T-helper 1 cell treated with Interleukin-12 subunit alpha and Interleukin-12 subunit beta and Interleukin-4 antibody, amounts not matched to agents 30 ng/mL and 1 ng/mL, for 36 hours (primary cell): ENCODE measurements around the gene HIGD1C. TPM values are rescaled to one million over a fixed set of nuclear protein-coding genes. Genes with fewer than 3 reads are reported as not detected.

Experiments
- intact Hi-C: fragments of 100-400 bp; cut with micrococcal nuclease; formaldehyde crosslinking; loops from one replicate; pipeline ENCODE4 v1.15.1; 2024
- total RNA-seq: library from RNA; stranded (reverse); gene quantifications from 2 replicates; pipeline ENCODE4 v1.2.3, GENCODE V29; 2022

The HIGD1C gene
- total RNA-seq, 1 donor from 2014 or later: not detected

DNA sequence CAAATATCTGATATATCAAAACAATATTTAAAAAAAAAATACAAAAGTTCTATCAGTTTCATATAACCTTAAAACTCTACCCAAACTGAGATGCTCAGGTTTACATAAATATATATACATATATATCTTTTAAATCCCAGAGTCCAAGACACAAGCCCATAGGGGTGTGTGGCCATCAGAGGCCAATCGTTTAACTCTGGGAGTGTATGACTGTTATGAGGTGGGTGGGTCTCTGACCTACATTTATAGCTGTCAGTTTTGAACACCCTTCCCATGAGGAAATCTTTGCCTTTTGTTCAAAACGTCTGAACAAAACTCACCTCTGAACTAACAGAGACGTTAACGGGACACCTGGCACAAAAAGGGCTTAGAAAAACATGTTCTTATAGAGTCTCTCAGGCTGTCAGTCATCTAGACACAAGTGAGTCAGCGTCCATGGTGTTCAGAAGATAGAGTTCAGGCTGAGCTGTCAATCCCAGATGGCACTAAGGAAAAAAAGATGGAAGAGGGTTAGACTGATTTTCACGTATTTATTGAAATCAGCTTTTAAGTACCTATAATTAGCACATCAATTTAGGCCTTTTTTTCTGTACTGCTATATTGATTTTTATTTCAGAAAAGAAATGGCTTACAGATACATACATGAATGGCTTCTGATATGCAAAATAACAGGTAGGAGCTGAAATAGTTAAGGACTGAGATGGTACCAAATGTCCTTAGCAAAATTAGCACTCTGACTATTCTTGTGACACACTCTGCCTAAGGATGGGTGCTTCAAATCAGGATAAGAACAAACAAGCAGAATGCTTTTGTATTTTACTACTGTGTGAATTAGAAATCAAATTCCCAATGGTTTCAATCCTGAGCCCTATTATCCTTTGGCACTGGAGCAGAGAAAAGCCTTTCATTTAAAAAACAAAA is 29.2 kb downstream of the HIGD1C start:
- intact Hi-C loops: no loop called here

DNA sequence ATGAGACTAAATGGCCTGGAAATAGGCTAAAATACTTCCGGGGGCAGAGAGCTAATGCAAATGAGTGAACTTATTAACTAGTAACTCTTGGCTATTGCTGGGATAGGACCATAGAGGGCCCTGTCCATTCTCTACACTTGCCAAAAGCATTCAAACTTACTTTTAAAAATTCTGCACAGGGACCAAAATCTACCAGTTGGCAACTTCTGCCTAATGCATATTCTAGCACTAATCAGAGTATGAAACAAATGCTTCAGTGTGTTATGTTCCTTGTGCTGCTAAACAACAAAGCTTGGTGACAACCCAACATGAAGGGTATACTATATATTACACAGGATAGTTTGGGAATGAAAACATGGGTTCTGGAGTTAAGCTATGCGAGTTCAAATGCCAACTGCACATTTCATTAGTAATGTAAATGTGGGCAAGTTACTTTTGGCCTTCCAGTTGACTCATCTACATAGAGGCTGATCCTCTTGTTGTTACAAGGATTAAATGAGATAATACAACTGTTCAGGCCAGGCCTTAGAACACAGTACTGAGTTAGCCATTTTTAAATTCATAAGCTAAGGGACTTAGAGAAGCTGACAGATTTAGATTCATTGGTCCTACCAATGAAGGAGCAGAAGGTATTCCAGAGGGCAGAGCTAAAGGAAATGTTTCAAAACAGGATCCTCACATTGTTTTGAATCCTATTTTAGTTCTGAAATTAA is 32.4 kb downstream of the HIGD1C start:
- intact Hi-C loops: no loop called here

DNA sequence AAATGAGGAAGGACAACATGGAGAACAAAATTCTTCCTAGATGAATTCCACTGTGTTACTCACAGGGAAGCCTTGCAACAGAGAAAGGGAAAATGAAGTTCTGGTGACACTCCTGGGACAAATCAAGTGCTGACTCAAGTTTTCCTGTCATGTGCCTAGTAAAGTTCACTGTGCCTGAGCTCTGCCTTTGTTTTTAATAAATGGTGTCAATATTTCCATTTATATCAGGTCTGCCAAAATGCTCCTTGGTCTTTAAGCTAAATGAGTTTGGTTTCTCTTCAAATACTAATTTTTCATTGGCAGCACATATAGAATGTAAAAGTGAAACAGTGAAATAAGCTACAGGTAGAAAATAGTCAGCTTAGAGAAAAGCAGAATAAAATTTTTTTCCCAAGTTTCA is 33.0 kb downstream of the HIGD1C start:
- intact Hi-C loops: no loop called here

DNA sequence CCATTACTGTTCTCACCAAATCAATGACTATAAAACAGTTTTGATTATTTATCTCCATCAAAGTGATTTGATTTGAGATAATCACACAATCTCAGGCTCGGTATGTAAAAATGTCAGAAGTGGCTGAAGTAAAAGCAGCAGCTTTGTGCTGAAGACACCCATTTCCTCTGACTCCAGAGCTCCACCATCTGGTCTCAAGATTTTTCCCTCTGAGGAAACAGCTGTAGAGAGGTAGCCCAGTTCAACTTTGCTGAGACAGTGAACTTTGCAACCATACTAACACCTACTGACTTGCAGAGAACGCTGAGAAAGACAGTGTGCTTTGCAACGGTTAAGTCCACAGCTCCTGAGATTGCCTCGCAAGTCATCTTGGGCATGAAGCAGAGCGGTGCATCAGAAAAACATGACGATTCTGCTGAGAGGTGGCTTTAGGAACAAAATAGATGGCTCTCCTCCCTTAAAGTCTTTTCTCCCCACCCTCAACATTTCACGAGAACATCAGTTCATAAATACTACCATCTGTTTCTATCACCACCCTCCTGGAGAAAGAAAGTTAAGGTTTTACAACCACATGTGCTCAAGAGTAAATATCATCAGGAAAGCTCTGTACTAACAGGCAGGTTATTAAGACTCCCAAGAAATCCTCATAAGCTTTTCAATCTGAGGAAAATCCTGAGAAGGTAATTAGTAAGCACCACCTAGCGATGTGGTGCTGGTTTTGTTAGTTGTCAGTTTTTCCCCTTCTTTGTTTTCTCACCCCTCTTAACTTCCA is 34.8 kb downstream of the HIGD1C start:
- intact Hi-C loops: loop anchor here (1.0 to 2.0 kb wide), 5 partner anchors 8 to 222 kb away; partner anchors contain the start of gene HIGD1C

DNA sequence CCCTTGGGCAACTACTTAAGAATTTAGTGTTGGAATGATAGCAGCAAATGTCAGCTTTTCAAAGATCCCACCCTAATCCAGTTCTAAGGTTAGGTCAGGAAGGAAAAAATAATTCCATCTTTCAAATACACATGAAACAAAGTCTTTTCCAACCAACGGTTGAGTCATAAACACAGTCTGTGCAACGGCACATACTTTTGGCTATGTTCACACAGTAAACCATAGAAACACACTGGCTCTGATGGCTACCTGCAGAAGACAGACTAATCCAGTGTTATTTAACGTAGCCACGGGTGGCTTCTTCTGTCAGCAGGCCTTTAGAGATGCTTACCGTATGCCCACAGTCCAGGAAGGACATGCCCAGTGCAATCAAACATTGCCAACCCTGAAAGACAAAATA is 35.7 kb downstream of the HIGD1C start:
- intact Hi-C loops: no loop called here

DNA sequence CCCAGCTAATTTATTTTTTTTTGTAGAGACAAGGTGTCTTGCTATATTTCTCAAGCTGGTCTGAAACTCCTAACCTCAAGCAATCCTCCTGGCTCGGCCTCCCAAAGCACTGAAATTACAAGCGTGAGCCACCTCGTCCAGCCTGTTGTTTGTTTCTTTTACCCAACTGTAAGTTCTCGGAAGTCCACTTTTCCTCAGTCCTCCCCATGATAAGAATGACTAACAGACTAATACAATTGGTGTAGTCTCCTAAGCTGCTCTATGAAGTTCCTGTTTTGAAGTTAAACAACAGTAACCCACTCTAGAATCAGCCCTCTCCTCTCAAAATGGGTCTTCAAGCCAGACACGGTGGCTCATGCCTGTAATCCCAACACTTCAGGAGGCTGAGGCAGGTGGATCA is 36.5 kb downstream of the HIGD1C start:
- intact Hi-C loops: no loop called here

DNA sequence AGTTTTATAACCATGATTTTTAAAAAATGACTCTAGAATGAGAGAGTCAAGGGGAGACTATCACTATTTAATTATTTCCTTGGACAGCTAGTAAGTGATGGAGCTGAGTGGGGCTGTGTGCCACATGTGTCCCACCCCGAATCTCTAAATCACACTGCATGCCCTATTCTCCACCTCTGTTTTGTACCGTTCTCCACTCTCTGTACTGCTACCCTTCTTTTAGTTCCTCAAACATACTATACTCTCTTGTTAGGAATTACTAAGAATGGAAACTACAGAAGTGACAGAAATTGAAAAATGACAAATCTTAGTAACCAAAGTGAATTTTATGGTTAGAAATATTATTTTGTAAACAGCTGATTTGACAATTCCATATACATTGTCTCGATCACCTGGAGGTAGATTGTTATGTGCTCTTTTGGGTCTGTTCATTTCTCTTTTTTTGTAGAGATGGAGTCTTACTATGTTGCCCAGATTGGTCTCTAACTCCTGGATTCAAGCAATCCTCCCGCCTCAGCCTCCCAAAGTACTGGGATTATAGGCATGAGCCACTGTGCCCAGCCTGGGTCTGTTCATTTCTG is 37.9 kb downstream of the HIGD1C start:
- intact Hi-C loops: no loop called here

DNA sequence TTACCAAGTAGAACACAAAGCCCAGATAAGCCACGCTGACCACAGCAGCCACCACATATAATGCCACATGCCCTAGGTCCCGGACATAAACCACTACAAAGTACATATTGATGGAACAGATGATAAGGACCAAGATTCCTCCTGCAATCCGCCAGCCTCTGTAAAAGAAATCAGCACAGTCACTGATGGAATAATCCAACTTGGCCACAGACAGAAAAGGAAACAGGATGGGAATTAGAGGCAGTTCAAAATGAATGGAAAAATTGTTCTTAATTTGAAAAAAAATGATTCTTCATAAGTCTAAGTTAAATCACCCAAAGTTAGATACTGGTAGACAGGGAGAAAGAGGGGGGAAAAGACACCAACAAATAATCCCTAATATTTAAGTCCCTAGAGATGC is 38.4 kb downstream of the HIGD1C start:
- intact Hi-C loops: no loop called here

DNA sequence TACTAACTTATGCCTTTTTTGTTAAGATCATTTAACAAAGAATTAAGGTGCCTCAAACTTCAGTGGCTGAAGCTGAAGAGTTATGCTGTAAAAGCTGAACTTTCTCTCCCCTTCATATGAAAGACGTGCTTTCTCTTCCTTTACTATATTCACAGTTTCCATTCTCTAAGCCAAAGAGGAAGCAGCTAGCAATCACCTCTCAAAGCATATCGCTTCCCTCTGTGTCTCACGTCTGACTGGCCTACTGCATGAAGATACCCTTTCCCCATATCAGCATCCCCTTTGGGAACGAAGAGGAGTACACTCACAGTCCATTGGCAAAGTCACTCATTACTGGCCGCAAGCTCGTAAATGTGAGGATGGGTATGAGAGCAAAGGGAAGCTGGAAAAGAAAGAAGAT is 38.9 kb downstream of the HIGD1C start:
- intact Hi-C loops: no loop called here

DNA sequence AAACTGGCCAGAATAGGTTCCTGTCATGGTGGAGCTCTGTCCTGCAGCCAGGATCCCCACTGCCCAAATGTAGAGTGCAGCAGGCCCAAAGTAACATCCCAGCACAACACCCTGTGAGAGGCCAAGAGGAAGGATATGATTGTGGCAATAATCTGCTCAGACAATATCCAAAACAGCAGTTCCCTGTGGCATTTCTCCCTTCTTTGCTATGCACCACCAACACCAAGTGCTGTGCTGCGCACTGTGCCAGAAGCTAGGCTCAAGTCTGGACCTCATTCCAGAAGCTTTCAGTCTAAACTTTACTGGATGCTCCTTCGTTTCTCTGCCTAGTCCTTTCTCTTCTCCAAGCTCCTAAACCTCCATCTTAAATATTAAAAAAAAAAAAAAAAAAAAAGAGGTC is 40.5 kb downstream of the HIGD1C start:
- intact Hi-C loops: no loop called here

DNA sequence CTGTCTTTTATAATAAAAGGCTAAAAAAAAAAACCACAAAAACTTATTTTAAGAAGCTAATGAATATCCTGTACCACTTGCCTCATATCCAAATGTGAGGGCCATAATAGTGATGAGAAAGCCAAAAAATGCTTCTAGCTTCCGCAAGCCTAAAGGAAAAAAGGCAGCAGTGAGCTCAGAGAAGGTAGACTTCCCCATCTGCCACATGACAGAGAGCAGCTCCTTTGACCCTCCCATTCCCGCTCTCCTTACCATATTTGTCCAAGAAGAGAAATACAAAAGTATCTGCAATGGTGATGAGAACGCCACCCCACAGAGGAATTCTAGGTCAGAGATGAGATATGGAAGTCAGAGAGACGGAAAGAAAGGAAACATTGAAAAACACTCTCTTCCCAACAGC is 46.7 kb downstream of the HIGD1C start:
- intact Hi-C loops: no loop called here

DNA sequence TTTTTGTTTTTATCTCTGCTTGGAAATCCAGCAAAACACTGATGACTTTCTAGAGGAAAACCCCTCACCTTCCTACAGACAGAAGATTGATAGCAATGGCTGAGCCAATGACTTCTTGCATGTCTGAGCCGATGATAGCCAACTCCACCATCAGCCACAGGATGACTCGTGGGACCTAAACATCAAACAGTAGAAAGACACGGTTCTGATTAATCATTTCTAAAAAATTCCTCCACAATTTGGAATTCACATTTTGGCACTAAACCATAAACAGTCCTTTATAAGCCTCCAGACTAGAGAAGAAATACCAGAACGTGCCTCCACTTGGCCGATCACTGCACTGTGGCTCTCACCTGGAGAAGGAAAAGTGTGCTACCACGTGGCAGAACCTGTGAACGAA is 47.9 kb downstream of the HIGD1C start:
- intact Hi-C loops: no loop called here

DNA sequence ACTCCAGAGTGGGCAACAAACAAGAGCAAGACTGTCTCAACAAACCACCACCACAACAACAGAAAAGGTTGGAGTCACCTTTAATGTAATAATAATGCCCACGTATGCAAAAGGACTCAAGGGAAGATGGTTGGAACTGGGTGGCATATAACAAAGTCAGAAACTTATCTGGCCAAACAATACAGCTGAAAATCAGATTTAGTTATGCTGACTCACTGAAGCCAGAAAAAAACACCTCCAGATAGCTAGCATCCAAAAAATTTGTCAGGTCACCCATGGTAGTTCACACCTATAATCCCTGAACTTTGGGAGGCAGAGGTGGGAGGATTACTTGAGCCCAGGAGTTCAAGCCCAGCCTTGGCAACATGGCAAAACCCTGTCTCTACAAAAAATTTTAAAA is 49.5 kb downstream of the HIGD1C start:
- intact Hi-C loops: no loop called here

DNA sequence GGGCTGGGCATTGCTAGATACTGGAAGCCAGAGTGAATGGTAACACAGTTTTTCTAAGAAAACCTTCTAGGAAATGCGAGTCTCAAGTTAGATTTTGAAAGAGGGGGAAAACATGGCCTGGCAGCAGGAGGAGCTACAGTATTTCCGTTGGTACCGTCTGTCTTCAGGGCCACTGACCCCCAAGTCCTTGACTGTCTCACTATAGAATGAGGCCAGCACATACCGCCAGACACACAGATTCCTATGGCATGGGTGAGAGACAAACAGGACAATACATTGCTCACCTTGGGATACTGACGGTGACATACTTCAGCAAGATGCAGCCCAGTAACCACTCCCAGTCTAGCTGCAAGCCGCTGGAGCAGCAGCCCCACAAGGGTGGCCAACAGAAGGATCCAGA is 52.2 kb downstream of the HIGD1C start:
- intact Hi-C loops: no loop called here

DNA sequence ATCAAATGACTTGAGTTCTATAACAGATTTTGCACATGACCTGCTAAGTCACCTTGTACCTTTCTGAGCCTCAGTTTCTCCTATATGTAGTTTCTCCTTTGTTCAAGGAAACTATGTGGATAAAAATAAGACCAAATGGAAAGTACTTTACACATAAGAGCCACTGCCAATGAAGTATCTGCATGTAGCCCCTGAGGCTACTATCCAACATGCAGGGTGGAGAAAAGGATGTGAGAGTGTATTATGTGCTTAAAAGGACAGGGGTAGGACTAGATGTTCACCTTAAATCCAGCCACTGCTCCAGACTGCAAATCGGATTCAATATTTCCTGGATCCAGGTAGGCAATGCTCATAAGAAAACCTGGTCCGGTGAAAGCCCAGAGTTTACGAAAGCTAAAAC is 52.7 kb downstream of the HIGD1C start:
- intact Hi-C loops: no loop called here

DNA sequence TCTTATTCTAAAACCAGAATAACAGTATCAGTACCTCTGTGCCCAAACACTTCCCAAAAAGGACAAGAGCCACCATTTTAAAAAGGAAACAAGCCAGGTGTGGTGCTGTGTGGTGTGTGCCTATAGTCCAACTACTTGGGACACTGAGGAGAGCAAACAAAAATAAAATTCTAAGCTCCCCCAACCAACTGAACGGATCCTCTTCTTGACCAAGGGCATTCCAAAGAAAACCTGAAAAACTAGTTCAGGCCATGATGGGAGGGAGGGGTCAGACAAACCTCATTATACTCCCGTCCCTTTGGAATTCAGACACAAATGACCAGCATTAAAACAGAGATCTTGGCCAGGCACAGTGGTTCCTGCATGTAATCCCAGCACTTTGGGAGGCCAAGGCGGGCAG is 53.3 kb downstream of the HIGD1C start:
- intact Hi-C loops: no loop called here

DNA sequence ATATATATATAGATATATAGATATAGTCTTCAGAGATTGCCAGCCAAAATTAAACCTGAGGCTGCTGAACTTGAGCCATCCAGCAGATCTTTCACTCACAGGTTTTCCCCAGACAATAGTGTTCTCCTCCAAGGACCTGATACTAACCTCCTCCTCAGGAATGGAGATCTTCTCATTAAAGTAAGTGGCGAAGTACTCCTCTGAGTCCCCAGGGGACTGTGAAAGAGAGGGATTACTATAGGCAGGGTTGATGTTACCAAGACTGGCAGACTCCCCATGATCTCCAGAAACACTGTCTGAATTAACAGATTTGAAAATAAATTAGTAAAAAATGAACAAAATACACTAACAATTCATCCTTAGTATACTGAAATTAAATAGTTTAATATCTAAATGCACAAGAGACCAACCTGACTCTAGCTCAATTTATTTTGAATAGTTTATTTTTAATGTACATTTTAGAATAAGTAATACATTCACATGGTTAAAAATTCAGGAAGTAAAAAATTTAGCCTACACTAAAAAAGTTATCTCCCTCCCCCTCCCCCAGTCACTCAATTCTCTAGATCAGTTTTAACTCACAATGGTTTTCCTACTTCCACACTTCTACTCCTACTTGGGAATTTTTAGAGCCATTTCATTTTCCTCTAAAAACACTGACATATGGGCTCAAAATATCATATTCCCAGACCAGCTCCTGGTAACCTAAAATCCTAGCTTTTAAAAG is 56.1 kb downstream of the HIGD1C start:
- intact Hi-C loops: loop anchor here (1.0 kb wide), 1 partner anchor 17 kb away; no protein-coding TSS in a partner anchor

DNA sequence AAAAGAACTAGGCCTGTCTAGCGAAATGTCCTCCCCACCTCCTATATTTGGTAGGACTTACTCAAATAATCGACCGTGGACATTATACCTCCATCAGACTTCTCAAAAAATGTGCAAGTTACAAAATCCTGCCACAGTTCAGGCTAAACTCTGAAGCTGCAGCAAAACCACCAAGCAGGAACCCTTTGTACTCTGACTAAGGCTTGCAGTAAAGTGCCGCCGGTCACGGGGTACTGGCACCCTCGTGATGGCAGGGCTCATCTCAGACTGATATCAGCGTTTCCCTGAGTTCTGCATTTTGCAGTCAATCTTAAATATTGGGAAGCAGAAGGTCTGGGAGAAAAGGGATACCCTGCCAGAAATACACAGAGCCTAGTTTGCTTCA is 56.7 kb downstream of the HIGD1C start:
- intact Hi-C loops: loop anchor here (1.0 kb wide), 1 partner anchor 16 kb away; no protein-coding TSS in a partner anchor

DNA sequence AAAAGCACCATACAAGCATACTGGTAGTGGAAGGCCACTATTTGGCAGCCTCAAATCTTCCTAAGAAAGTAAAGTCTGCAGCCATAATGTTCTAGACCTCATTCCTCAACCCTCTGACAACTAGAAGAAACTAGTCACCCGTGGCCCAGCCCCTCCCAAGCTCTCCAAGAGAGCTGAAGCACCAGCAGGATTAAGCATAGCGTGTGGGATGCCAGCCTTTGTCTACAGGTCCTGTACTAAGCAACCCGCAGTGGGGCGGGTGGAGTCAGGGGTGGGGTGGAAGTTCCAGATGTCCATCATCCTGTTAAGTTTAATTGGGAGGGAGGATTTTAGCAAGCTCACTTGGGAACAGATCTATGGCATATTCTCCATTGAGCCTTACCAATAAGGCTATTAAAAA is 59.6 kb downstream of the HIGD1C start:
- intact Hi-C loops: no loop called here

DNA sequence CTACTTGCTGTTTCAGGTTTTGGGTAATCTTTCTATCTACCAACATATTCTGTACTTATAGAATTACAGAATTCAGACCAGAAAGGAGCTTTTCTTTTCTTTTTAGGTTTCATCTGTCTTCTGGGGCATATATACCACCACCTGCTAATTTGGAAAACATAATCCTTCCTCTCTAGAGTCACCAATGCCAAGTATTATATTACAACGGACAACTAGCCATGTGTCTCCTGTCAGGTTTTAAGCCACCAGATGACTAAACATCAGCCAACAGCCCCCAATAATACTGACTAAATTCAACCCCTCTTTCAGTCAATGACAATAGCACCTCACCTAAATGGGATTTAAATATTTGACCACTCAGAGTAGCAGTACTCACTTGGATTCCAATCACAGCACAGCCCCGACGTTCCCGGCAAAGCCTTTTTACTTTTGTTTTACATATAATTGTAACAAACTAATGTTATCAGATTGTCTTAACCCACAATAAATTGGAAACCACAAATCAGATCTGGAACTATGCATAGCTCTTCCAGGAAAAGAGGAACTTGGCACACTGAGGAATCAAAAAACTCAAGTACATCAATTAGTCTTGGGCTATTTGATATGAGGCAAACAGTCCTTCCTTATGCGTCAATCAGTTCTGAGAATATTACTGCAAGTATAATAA is 60.4 kb downstream of the HIGD1C start:
- intact Hi-C loops: no loop called here
